Endothelial cell of umbilical vein (primary cell): ENCODE measurements around the gene ANXA11. TPM values are rescaled to one million over a fixed set of nuclear protein-coding genes. Genes with fewer than 3 reads are reported as not detected.
"Not testable (repeated sequence)": the region's sequence is repeated elsewhere in the genome, so short reads cannot be mapped to it uniquely, and the experiment has no call there.

Experiments used
- Bru-seq: library from RNA; stranded (reverse); fragments of 400-500 nt; gene quantifications from one replicate; lab custom pipeline; 2021; lab: Mats Ljungman, UMichigan
- BruChase-seq, 2 experiments: library from RNA; stranded (reverse); fragments of 400-500 nt; gene quantifications; one replicate each; lab custom pipeline; 2021; lab: Mats Ljungman, UMichigan
- BruUV-seq: library from RNA; stranded (reverse); fragments of 400-500 nt; replicated peaks from 2 replicates; lab custom pipeline; 2021; lab: Mats Ljungman, UMichigan
- CTCF ChIA-PET: fragments of 300-600, 350-600 bp; sonication (Branson Sonifier 250); formaldehyde crosslinking; loops from one replicate; lab custom pipeline; 2021; ENCODE audit warnings: antibody characterized with exemption, inconsistent platforms; lab: Charles Lee
- POLR2A ChIA-PET: fragments of 300-600, 350-600 bp; sonication (Branson Sonifier 250); formaldehyde crosslinking; loops from one replicate; lab custom pipeline; 2021; ENCODE audit warnings: antibody characterized with exemption, inconsistent platforms; lab: Charles Lee
- DNase-seq: peaks from one replicate; pipeline ENCODE4 v3.0.0-alpha.2; 2011; ENCODE audit warnings: low read depth, low spot score
- FAIRE-seq: peaks from 2 replicates; lab custom pipeline; 2011; peaks lifted over from hg19 to GRCh38; lab: Jason Lieb, UNC
- H2AFZ ChIP-seq: 2 replicates; pipeline ENCODE4 v1.6.0; 2012; ENCODE audit warnings: low read depth, low read length, control low read depth, inconsistent platforms
- H3K27ac ChIP-seq: 2 replicates; pipeline ENCODE4 v1.5.1; 2011; ENCODE audit warnings: low read depth, mild to moderate bottlenecking, control low read depth, low read length, moderate library complexity; ENCODE audit not compliant: insufficient read depth
- H3K27me3 ChIP-seq, 2 experiments: 2 replicates each; pipeline versions ENCODE4 v1.6.0 to v1.6.1; 2011; ENCODE audit warnings: low read length in 2 of 2, mixed read lengths in 1 of 2; ENCODE audit not compliant: control insufficient read depth in 2 of 2, insufficient read depth in 2 of 2
- H3K36me3 ChIP-seq, 2 experiments: 2 replicates in 1 of 2; 3 replicates in 1 of 2; pipeline ENCODE4 v1.5.1; 2011; ENCODE audit warnings: low read length in 2 of 2, mild to moderate bottlenecking in 1 of 2, moderate library complexity in 1 of 2; ENCODE audit not compliant: control insufficient read depth in 2 of 2, insufficient read depth in 2 of 2; ENCODE audit errors: extremely low read depth in 1 of 2
- H3K4me1 ChIP-seq: 3 replicates; pipeline ENCODE4 v1.5.1; 2011; ENCODE audit warnings: mild to moderate bottlenecking, low read length; ENCODE audit not compliant: control insufficient read depth, insufficient read depth; ENCODE audit errors: extremely low read depth
- H3K4me2 ChIP-seq: 2 replicates; pipeline ENCODE4 v1.6.1; 2011; ENCODE audit warnings: low read length, control low read depth, mixed read lengths; ENCODE audit not compliant: insufficient read depth
- H3K4me3 ChIP-seq, 3 experiments: fragments of 200-600 bp in 1 of 3; sonication (generic), shearing (Covaris generic) in 1 of 3; replicated peaks in 1 of 3; 2 replicates each; pipeline ENCODE4 v1.5.1; 2011 to 2016; ENCODE audit warnings: control low read depth in 3 of 3, low read length in 3 of 3, mild to moderate bottlenecking in 2 of 3, inconsistent platforms in 1 of 3, low read depth in 1 of 3, moderate library complexity in 1 of 3; ENCODE audit not compliant: insufficient read depth in 1 of 3
- H3K79me2 ChIP-seq: 2 replicates; pipeline ENCODE4 v1.6.0; 2012; ENCODE audit warnings: low read length, inconsistent platforms; ENCODE audit not compliant: control insufficient read depth, insufficient read depth
- H3K9ac ChIP-seq: replicated peaks from 2 replicates; pipeline ENCODE3; 2011; ENCODE audit warnings: low read length, control low read depth; ENCODE audit not compliant: insufficient read depth; ENCODE audit errors: extremely low read depth
- H3K9me1 ChIP-seq: replicated peaks from 3 replicates; pipeline ENCODE4 v1.6.0; 2011; ENCODE audit warnings: mild to moderate bottlenecking, low read length; ENCODE audit not compliant: control insufficient read depth, insufficient read depth; ENCODE audit errors: extremely low read depth
- H3K9me3 ChIP-seq: replicated peaks from 2 replicates; pipeline ENCODE4 v1.5.1; 2012; ENCODE audit warnings: low read length, inconsistent platforms; ENCODE audit not compliant: control insufficient read depth, insufficient read depth
- H4K20me1 ChIP-seq: replicated peaks from 2 replicates; pipeline ENCODE3; 2011; ENCODE audit warnings: mild to moderate bottlenecking, low read length; ENCODE audit not compliant: control insufficient read depth, insufficient read depth; ENCODE audit errors: extremely low read depth
- EZH2 ChIP-seq: IDR thresholded peaks from 2 replicates; pipeline ENCODE4 v1.6.1; 2012; ENCODE audit warnings: borderline replicate concordance, low read depth, mild to moderate bottlenecking, moderate library complexity, low read length, inconsistent platforms; ENCODE audit not compliant: severe bottlenecking
- FOS ChIP-seq: IDR thresholded peaks from 2 replicates; pipeline ENCODE4 v1.6.1; 2011; ENCODE audit warnings: mild to moderate bottlenecking, low read length, moderate library complexity, borderline replicate concordance; ENCODE audit not compliant: insufficient read depth
- GATA2 ChIP-seq: IDR thresholded peaks from 2 replicates; pipeline ENCODE4 v1.7.0; 2011; ENCODE audit warnings: low read depth, mild to moderate bottlenecking, moderate library complexity, mixed read lengths, low read length; ENCODE audit not compliant: insufficient read length, insufficient read depth
- JUN ChIP-seq: IDR thresholded peaks from 2 replicates; pipeline ENCODE4 v1.6.1; 2011; ENCODE audit warnings: borderline replicate concordance, low read depth; ENCODE audit not compliant: insufficient read length, insufficient read depth
- MYC ChIP-seq: IDR thresholded peaks from one replicate; pipeline ENCODE4 v1.6.1; 2011; ENCODE audit warnings: mild to moderate bottlenecking, low read depth, low read length
- POLR2A ChIP-seq: IDR thresholded peaks from 2 replicates; pipeline ENCODE4 v1.6.1; 2012; ENCODE audit warnings: low read depth, mild to moderate bottlenecking, control low read depth, low read length
- POLR2AphosphoS5 ChIP-seq: IDR thresholded peaks from 2 replicates; pipeline ENCODE4 v1.6.1; 2012; ENCODE audit warnings: low read depth, mild to moderate bottlenecking, control low read depth, low read length, moderate library complexity; ENCODE audit not compliant: insufficient read depth
- dilution Hi-C: fragments of 300-500 bp; cut with MboI; formaldehyde crosslinking; loops from one replicate; pipeline ENCODE4 v1.15.0; 2019; ENCODE audit warnings: low sequenced_read_pairs; ENCODE audit not compliant: extremely low pct_ligation_motif_present
- intact Hi-C: fragments of 100-400 bp; cut with micrococcal nuclease; formaldehyde crosslinking; loops from one replicate; pipeline ENCODE4 v1.10.0; 2022
- long read RNA-seq: library from polyadenylated mRNA; stranded (forward); transcript quantifications from one replicate; pipeline ENCODE4 v2.0.0, GENCODE V29; 2021
- polyA minus RNA-seq, 3 experiments: library from RNA; depleted of rRNA, polyadenylated mRNA; stranded (reverse); fragments of >200 nt; gene quantifications; 1 replicate in 1 of 3; 2 replicates in 2 of 3; pipeline ENCODE4 v1.2.3, GENCODE V29; 2011
- polyA plus RNA-seq, 4 experiments: library from polyadenylated mRNA; depleted of rRNA in 3 of 4; stranded (reverse) in 3 of 4; unstranded in 1 of 4; fragments of >200 nt; gene quantifications; 2 replicates each; pipeline versions ENCODE4 v1.2.1 to v1.2.3, GENCODE V29; 2011 to 2012; ENCODE audit warnings: missing spikeins in 1 of 4
- total RNA-seq: library from RNA; stranded (reverse); gene quantifications from 2 replicates; pipeline ENCODE4 v1.2.3, GENCODE V29; 2021
- TF ChIP-seq, protein P1 (sequence below): IDR thresholded peaks from 2 replicates; pipeline ENCODE4 v1.6.1; 2011; ENCODE audit not compliant: insufficient read depth, insufficient read length
- TF ChIP-seq, protein P2 (sequence below), 2 donors: IDR thresholded peaks; 1 replicate in 1 of 2; 2 replicates in 1 of 2; pipeline ENCODE4 v1.5.1; 2011; ENCODE audit warnings: low read length in 2 of 2, mild to moderate bottlenecking in 2 of 2, moderate library complexity in 2 of 2, control low read depth in 1 of 2, inconsistent platforms in 1 of 2, low read depth in 1 of 2; ENCODE audit not compliant: insufficient read depth in 1 of 2; ENCODE audit errors: extremely low read depth in 1 of 2

The ANXA11 gene
- total RNA-seq (122 and 143 TPM in 2 replicates), polyA plus RNA-seq (59.2 and 68.0 TPM in 2 replicates), polyA minus RNA-seq (59.0 and 59.7 TPM in 2 replicates), Bru-seq, nascent RNA (percentile 78 among the genes with signal in this experiment), BruChase-seq, experiment 1, labeled RNA remaining after a 6-hour chase (percentile 80 among the genes with signal in this experiment), BruChase-seq, experiment 2, labeled RNA remaining after a 2-hour chase (percentile 78 among the genes with signal in this experiment)
- polyA plus RNA-seq (2011; cell fraction: cytosol; rRNA removed), result 72.5 and 74.8 TPM in 2 replicates
- 58.0 and 87.2 TPM in 2 replicates for polyA plus RNA-seq (2011; cell fraction: nucleus; rRNA removed)
- polyA plus RNA-seq (2012), result 210 and 281 TPM in 2 replicates
- polyA minus RNA-seq (2011; cell fraction: cytosol; rRNA and poly(A)+ RNA removed), result 70.7 TPM
- 51.3 and 53.0 TPM in 2 replicates for polyA minus RNA-seq (2011; cell fraction: nucleus; rRNA and poly(A)+ RNA removed)
- long read RNA-seq, full-length matches to known transcripts, result 138 of 237 reads
- long read RNA-seq, partial matches to known transcripts, result 52 of 237 reads
- long read RNA-seq, other reads (novel, unspliced or antisense), result 47 of 237 reads

DNA sequence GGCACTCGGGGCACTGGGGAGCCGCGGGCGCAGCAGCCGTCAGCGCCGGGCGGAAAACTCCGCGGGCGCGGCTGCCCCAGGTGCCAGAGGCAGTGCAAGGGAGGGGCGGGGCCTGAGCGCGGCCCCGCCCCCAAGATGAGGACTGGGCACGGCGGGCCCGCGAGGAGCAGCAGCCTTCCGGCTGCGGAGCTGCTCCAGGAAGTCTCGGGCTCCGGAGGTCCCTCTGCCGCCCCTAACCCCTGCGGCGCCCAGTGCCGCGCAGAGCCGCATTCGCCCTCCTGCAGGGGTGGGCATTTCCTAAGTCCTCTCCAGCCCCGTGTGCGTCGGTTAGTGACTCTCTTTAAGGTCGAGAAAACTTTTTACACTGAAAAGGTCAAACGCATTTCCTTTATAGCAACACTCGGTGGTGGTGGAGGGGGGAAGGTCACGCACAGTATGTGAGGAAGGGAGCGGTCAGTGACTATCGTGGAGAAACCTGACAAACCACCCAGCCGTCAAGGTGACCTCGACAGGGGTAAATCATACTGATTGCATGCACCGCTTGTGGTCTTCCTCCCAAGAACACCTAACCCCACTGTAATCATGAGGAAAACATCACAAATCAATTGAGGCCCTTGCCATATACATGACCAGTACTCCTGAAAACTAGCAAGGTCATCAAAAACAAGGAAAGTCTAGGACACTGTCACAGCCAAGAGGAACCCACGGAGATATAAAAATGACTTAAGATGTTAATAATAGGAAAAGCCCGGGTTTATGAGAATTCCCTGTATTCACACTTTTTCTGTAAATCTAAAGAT lies at the start of gene ANXA11:
Gene ANXA11, minus strand, starts transcription at position 61 of the 800 bp plus-strand sequence. CDS start 32,676 bp downstream, outside the sequence.
- peak; percentile 79 for FAIRE-seq
- intact Hi-C loops, result loop anchor here (5.0 kb wide), 1 partner anchor 128 kb away; the partner anchor contains the start of gene TMEM254
- H3K79me2 ChIP-seq, result peaks cover 48% of the 10 kb centered on the region

DNA sequence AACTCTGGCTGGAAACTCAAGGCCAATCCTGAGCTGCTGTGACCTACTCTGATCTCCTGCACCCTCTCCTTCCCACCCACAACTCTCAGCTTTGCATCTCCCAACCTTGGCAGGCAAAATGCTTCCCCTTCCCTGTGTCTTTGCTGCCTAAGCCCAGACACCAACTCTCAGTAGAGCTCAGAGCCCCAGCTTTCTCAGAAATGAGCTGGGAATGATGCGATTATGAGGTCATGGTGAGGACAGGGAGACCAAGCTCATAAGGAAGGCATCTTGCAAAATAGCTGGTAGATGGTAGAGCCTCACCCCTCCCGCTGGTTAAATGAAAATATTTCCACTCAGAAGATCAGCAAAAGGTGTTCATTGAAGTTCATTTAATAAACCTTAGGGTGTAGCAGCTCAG lies 49.4 kb upstream of the ANXA11 start:
- H3K4me1 ChIP-seq, H3K27me3 ChIP-seq, H3K4me2 ChIP-seq, H2AFZ ChIP-seq, H4K20me1 ChIP-seq, H3K27ac ChIP-seq, H3K9me1 ChIP-seq, H3K36me3 ChIP-seq, DNase-seq, H3K9ac ChIP-seq, CTCF ChIA-PET, H3K4me3 ChIP-seq, H3K9me3 ChIP-seq, dilution Hi-C loops, FAIRE-seq, H3K79me2 ChIP-seq, BruUV-seq, POLR2A ChIA-PET: not testable (repeated sequence)
- intact Hi-C loops, result loop anchor here (5.0 kb wide), 1 partner anchor 752 kb away; no protein-coding TSS in a partner anchor

More for the DNA sequence above, at the start of gene ANXA11:
- POLR2A ChIA-PET, result no interaction called here
- peaks cover 38% of the 10 kb centered on the region for H3K4me1 ChIP-seq
- H4K20me1 ChIP-seq, result no peaks in the 10 kb centered on the region
- peak within 1 kb of the TSS; percentile 83 for H2AFZ ChIP-seq
- peak within 1 kb of the TSS; percentile 92 for H3K9ac ChIP-seq
- H3K27ac ChIP-seq, result peak within 1 kb of the TSS; percentile 87
- DNase-seq, result peak; percentile 62
- dilution Hi-C loops, result no loop called here
- BruUV-seq, result no TSS peak
- no peaks in the 10 kb centered on the region for H3K27me3 ChIP-seq
- TF ChIP-seq FOS (no peak), POLR2A (peak; percentile 62), EZH2 (no peak), JUN (no peak), MYC (no peak), GATA2 (no peak), POLR2AphosphoS5 (peak; percentile 62)
- TF ChIP-seq, protein P1, sequence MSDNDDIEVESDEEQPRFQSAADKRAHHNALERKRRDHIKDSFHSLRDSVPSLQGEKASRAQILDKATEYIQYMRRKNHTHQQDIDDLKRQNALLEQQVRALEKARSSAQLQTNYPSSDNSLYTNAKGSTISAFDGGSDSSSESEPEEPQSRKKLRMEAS, result no peak
- TF ChIP-seq, protein P2, sequence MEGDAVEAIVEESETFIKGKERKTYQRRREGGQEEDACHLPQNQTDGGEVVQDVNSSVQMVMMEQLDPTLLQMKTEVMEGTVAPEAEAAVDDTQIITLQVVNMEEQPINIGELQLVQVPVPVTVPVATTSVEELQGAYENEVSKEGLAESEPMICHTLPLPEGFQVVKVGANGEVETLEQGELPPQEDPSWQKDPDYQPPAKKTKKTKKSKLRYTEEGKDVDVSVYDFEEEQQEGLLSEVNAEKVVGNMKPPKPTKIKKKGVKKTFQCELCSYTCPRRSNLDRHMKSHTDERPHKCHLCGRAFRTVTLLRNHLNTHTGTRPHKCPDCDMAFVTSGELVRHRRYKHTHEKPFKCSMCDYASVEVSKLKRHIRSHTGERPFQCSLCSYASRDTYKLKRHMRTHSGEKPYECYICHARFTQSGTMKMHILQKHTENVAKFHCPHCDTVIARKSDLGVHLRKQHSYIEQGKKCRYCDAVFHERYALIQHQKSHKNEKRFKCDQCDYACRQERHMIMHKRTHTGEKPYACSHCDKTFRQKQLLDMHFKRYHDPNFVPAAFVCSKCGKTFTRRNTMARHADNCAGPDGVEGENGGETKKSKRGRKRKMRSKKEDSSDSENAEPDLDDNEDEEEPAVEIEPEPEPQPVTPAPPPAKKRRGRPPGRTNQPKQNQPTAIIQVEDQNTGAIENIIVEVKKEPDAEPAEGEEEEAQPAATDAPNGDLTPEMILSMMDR (IDR thresholded peaks at IDR 0.05; ENCODE audit: extremely low read depth in 1 of 2, insufficient read depth in 1 of 2, low read depth in 1 of 2, low read length in 2 of 2), result no peak
- H3K36me3 ChIP-seq, result no peaks in the 10 kb centered on the region
- no peaks in the 10 kb centered on the region for H3K9me3 ChIP-seq
- no peaks in the 10 kb centered on the region for H3K9me1 ChIP-seq
- H3K4me2 ChIP-seq, result peak within 1 kb of the TSS; percentile 84
- H3K4me3 ChIP-seq, result peak within 1 kb of the TSS; percentile 16 to 71 (median 50)
- CTCF ChIA-PET, result interaction anchor here (1.0 to 1.3 kb wide), 2 partner anchors 17 to 62 kb away, joined by 5 to 8 read pairs; no protein-coding TSS in a partner anchor
